Measurements from ENCODE around the gene INTS12. TPM values are rescaled to one million over a fixed set of nuclear protein-coding genes. Genes with fewer than 3 reads are reported as not detected.

INTS12 gene, protein sequence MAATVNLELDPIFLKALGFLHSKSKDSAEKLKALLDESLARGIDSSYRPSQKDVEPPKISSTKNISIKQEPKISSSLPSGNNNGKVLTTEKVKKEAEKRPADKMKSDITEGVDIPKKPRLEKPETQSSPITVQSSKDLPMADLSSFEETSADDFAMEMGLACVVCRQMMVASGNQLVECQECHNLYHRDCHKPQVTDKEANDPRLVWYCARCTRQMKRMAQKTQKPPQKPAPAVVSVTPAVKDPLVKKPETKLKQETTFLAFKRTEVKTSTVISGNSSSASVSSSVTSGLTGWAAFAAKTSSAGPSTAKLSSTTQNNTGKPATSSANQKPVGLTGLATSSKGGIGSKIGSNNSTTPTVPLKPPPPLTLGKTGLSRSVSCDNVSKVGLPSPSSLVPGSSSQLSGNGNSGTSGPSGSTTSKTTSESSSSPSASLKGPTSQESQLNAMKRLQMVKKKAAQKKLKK
- 13.9 TPM for total RNA-seq (2021; ENCODE audit: unreplicated experiment)
- 8.8 TPM for polyA plus RNA-seq (2012; ENCODE audit: insufficient read length)
- percentile 69 among the genes with signal in this experiment for Bru-seq, nascent RNA
- percentile 60 among the genes with signal in this experiment for BruChase-seq, experiment 1, labeled RNA remaining after a 2-hour chase
- percentile 57 among the genes with signal in this experiment for BruChase-seq, experiment 2, labeled RNA remaining after a 6-hour chase
- long read RNA-seq, transcript INTS12-206 (7 exons, 1,975 nt), result major isoform, 15 of 33 reads
- long read RNA-seq, partial matches to known transcripts, result 3 of 33 reads
- long read RNA-seq, other reads (novel, unspliced or antisense), result 13 of 33 reads

DNA sequence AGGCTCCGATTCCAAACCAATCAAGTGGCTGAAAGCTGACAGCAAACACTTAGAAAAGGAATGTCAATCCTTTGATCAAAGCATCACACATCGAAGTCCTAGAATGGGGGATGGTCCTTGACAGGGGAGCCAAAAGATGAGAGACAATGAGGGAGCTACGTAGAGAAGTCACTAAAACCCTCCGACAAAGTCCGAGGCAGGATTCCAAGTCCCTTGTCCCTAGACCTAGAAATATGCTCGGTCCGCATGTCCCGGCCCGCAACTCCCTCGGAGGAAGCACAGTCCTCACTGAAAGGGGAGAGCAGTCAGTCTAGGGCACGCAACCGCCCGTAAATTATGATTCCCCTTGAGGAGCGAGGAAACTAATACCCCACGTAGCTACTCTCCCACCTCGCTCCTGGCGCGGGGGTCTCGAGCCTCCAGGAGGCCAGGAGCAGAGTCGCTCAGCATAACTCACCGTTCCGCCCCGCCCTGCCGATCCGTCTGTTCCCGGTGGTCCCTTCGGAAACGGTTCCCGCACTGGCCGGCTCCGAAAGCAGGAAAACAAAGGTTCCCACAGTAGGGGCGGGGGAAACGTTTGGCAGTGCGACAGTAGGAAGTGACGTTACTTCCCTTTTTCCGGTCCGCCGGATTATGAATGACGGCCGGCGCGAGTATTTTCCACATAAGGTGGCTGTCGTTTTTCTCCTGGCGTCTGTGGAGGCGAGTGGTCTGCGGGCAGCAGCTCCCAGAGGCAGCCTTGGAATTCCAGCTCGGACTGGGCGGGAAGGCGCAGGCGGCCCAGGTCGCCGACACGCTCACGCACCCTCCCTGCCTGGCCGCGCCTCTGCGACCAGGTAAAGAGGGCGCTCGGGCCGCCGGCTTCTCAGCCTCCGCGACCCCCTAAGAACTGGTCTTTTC lies at the start of gene INTS12, which contains the start of gene GSTCD:
INTS12 (minus strand) TSS at position 509 of the 900 bp plus-strand sequence. CDS start 8,684 bp downstream, outside the sequence.
GSTCD (plus strand) TSS at position 604 of the 900 bp plus-strand sequence. CDS start 8,830 bp downstream, outside the sequence.
- ATAC-seq (peak; percentile 96), DNase-seq (ENCODE audit: low read depth, low spot score) (peak; percentile 64)
- no peaks in the 10 kb centered on the region for H3K9me3 ChIP-seq (ENCODE audit: control insufficient read depth, insufficient read depth, low read depth, low read length)
- in situ Hi-C loops (cut with HindIII; ENCODE audit: low pct_unique_long_range_greater_than_20kb, low sequenced_read_pairs), result no loop called here
- TF ChIP-seq, protein P1, sequence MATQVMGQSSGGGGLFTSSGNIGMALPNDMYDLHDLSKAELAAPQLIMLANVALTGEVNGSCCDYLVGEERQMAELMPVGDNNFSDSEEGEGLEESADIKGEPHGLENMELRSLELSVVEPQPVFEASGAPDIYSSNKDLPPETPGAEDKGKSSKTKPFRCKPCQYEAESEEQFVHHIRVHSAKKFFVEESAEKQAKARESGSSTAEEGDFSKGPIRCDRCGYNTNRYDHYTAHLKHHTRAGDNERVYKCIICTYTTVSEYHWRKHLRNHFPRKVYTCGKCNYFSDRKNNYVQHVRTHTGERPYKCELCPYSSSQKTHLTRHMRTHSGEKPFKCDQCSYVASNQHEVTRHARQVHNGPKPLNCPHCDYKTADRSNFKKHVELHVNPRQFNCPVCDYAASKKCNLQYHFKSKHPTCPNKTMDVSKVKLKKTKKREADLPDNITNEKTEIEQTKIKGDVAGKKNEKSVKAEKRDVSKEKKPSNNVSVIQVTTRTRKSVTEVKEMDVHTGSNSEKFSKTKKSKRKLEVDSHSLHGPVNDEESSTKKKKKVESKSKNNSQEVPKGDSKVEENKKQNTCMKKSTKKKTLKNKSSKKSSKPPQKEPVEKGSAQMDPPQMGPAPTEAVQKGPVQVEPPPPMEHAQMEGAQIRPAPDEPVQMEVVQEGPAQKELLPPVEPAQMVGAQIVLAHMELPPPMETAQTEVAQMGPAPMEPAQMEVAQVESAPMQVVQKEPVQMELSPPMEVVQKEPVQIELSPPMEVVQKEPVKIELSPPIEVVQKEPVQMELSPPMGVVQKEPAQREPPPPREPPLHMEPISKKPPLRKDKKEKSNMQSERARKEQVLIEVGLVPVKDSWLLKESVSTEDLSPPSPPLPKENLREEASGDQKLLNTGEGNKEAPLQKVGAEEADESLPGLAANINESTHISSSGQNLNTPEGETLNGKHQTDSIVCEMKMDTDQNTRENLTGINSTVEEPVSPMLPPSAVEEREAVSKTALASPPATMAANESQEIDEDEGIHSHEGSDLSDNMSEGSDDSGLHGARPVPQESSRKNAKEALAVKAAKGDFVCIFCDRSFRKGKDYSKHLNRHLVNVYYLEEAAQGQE (IDR thresholded peaks at IDR 0.05; ENCODE audit: insufficient read depth in 1 of 2, low read depth in 2 of 2, low read length in 1 of 2), result peak in 1 of 2 experiments; percentile 67; a peak in 1 of 4 replicates
- TF ChIP-seq, protein P2, sequence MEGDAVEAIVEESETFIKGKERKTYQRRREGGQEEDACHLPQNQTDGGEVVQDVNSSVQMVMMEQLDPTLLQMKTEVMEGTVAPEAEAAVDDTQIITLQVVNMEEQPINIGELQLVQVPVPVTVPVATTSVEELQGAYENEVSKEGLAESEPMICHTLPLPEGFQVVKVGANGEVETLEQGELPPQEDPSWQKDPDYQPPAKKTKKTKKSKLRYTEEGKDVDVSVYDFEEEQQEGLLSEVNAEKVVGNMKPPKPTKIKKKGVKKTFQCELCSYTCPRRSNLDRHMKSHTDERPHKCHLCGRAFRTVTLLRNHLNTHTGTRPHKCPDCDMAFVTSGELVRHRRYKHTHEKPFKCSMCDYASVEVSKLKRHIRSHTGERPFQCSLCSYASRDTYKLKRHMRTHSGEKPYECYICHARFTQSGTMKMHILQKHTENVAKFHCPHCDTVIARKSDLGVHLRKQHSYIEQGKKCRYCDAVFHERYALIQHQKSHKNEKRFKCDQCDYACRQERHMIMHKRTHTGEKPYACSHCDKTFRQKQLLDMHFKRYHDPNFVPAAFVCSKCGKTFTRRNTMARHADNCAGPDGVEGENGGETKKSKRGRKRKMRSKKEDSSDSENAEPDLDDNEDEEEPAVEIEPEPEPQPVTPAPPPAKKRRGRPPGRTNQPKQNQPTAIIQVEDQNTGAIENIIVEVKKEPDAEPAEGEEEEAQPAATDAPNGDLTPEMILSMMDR (IDR thresholded peaks at IDR 0.05), result no peak
- TF ChIP-seq POLR2AphosphoS5 (IDR thresholded peaks at IDR 0.05; ENCODE audit: low read depth, low read length) (peak; percentile 89), SIN3A (IDR thresholded peaks at IDR 0.05; ENCODE audit: borderline replicate concordance, insufficient read depth, low read depth, low read length) (peak; percentile 94; the same call in 1 of the 2 replicates), TCF7L2 (IDR thresholded peaks at IDR 0.05; ENCODE audit: low read depth, low read length) (peak; percentile 30; the same call in 1 of the 2 replicates)
- H3K27ac ChIP-seq (ENCODE audit: low read length), result peak within 1 kb of the TSS; percentile 83
- peaks cover 5% of the 10 kb centered on the region for H3K4me1 ChIP-seq (ENCODE audit: control insufficient read depth, insufficient read depth, low read length)
- no peaks in the 10 kb centered on the region for H3K27me3 ChIP-seq (ENCODE audit: control insufficient read depth, insufficient read depth, low read length)
- POLR2A ChIA-PET, result interaction anchor here (0.7 kb wide), 1 partner anchor 392 kb away, joined by 3 read pairs; no protein-coding TSS in a partner anchor
- CTCF ChIA-PET, result no interaction called here
- H3K4me3 ChIP-seq (ENCODE audit: low read depth in 2 of 2, low read length in 2 of 2), result peak within 1 kb of the TSS; percentile 82 to 88
- no TSS peak for BruUV-seq (replicated peaks)
- H3K36me3 ChIP-seq (ENCODE audit: control insufficient read depth, insufficient read depth, low read length), result peaks cover 6% of the 10 kb centered on the region; the same call in 1 of the 2 replicates
- intact Hi-C loops (cut with micrococcal nuclease; ENCODE audit: unreplicated experiment), result no loop called here

DNA sequence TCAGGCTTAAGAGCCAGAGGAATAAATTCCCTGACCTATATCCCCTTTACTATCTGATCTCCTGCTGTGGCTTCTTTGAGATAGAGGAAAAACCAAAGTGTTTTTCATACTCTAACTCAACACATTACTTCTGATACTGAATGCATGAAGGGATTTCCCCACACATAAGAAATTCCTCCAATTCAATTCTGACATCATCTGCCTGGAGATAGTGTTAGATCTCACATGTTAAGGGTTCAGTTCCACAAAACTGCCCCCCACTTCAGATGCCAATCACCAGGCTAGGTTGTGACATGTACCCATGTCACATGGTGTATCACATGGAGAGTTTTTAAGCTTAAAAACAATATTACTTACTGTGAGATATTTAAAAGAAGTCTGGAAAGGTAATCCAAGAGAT lies 46.9 kb upstream of the INTS12 start:
- no TSS peak for BruUV-seq (replicated peaks)
- H3K4me1 ChIP-seq (ENCODE audit: control insufficient read depth, insufficient read depth, low read length), result no peaks in the 10 kb centered on the region
- TF ChIP-seq TCF7L2 (IDR thresholded peaks at IDR 0.05; ENCODE audit: low read depth, low read length) (no peak), POLR2AphosphoS5 (IDR thresholded peaks at IDR 0.05; ENCODE audit: low read depth, low read length) (no peak), SIN3A (IDR thresholded peaks at IDR 0.05; ENCODE audit: borderline replicate concordance, insufficient read depth, low read depth, low read length) (no peak)
- TF ChIP-seq, protein P2 (IDR thresholded peaks at IDR 0.05), result no peak
- TF ChIP-seq, protein P1 (IDR thresholded peaks at IDR 0.05; ENCODE audit: insufficient read depth in 1 of 2, low read depth in 2 of 2, low read length in 1 of 2), result no peak
- intact Hi-C loops (cut with micrococcal nuclease; ENCODE audit: unreplicated experiment) (no loop called here), in situ Hi-C loops (cut with HindIII; ENCODE audit: low pct_unique_long_range_greater_than_20kb, low sequenced_read_pairs) (no loop called here)
- CTCF ChIA-PET, result no interaction called here
- no peaks in the 10 kb centered on the region for H3K27me3 ChIP-seq (ENCODE audit: control insufficient read depth, insufficient read depth, low read length)
- no peak overlapping the region for H3K27ac ChIP-seq (ENCODE audit: low read length)
- H3K36me3 ChIP-seq (ENCODE audit: control insufficient read depth, insufficient read depth, low read length), result no peaks in the 10 kb centered on the region
- no peaks in the 10 kb centered on the region for H3K9me3 ChIP-seq (ENCODE audit: control insufficient read depth, insufficient read depth, low read depth, low read length)
- DNase-seq (ENCODE audit: low read depth, low spot score) (no peak), ATAC-seq (no peak)
- H3K4me3 ChIP-seq (ENCODE audit: low read depth in 2 of 2, low read length in 2 of 2), result no peak overlapping the region
- POLR2A ChIA-PET, result no interaction called here

Data from Panc1 (cell line).